IMR-90 (cell line): Measurements from ENCODE around the gene UBE2V1.

Source experiments
- BHLHE40 ChIP-seq: fragments of 150-350 bp; IDR thresholded peaks from 2 replicates; pipeline ENCODE4 v1.6.1; 2016; ENCODE audit warnings: mild to moderate bottlenecking, low read depth, low read length
- CEBPB ChIP-seq: IDR thresholded peaks from 2 replicates; pipeline ENCODE4 v1.6.1; 2012; ENCODE audit warnings: low read depth, low read length, improper control_type of control experiment
- CHD1 ChIP-seq: IDR thresholded peaks from 2 replicates; pipeline ENCODE4 v1.6.1; 2012; ENCODE audit warnings: low read depth, low read length, improper control_type of control experiment
- FOS ChIP-seq: fragments of 150-350 bp; IDR thresholded peaks from 2 replicates; pipeline ENCODE4 v1.6.1; 2016; ENCODE audit warnings: low read depth, low read length
- MAFK ChIP-seq: IDR thresholded peaks from 2 replicates; pipeline ENCODE4 v1.6.1; 2012; ENCODE audit warnings: low read depth, low read length, improper control_type of control experiment
- MAZ ChIP-seq: IDR thresholded peaks from 2 replicates; pipeline ENCODE4 v1.6.1; 2012; ENCODE audit warnings: low read depth, mild to moderate bottlenecking, low read length, improper control_type of control experiment, moderate library complexity, borderline replicate concordance
- MXI1 ChIP-seq: IDR thresholded peaks from 2 replicates; pipeline ENCODE4 v1.6.1; 2012; ENCODE audit warnings: low read depth, mild to moderate bottlenecking, low read length, moderate library complexity, borderline replicate concordance
- NFE2L2 ChIP-seq: fragments of 150-350 bp; IDR thresholded peaks from 2 replicates; pipeline ENCODE4 v1.6.1; 2016; ENCODE audit warnings: low read depth, mild to moderate bottlenecking, low read length
- POLR2A ChIP-seq: IDR thresholded peaks from 2 replicates; pipeline ENCODE4 v1.6.1; 2012; ENCODE audit warnings: mild to moderate bottlenecking, low read depth, low read length
- RAD21 ChIP-seq: IDR thresholded peaks from 2 replicates; pipeline ENCODE4 v1.6.1; 2012; ENCODE audit warnings: low read length, improper control_type of control experiment
- RCOR1 ChIP-seq: IDR thresholded peaks from 2 replicates; pipeline ENCODE4 v1.6.1; 2012; ENCODE audit warnings: mild to moderate bottlenecking, low read length, improper control_type of control experiment; ENCODE audit not compliant: insufficient replicate concordance
- SMC3 ChIP-seq: fragments of 150-350 bp; IDR thresholded peaks from 2 replicates; pipeline ENCODE4 v1.6.1; 2016; ENCODE audit warnings: low read depth, mild to moderate bottlenecking, antibody characterized with exemption, low read length, moderate library complexity
- TF ChIP-seq, protein P1 (sequence below): conservative IDR thresholded peaks from 2 replicates; pipeline ENCODE4 v1.5.1; 2012; ENCODE audit warnings: mild to moderate bottlenecking, low read depth, low read length, improper control_type of control experiment
- TF ChIP-seq, protein P2 (sequence below): fragments of 150-350 bp; IDR thresholded peaks from 2 replicates; pipeline ENCODE4 v1.6.1; 2017; ENCODE audit warnings: mild to moderate bottlenecking, antibody characterized with exemption, low read length, low read depth

DNA sequence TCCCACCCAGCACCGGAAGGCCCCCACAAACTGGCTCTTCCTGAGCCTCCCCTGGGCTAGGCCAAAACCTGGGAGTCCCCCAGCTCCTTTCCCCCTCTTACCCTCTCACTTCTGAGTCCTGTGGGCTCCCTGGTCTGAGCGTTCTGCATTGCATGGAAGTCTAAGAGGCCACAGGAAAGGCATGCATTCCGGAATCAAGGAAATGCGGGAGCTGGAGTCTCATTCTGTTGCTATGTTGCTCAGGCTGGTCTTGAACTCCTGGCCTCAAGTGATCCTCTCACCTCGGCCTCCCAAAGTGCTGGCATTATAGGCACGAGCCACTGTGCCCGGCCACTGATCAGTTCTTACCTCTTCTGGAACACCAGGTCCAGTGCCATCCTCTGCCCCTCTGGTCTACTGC lies 45.9 kb downstream of the UBE2V1 start:
- TF ChIP-seq, protein P1, sequence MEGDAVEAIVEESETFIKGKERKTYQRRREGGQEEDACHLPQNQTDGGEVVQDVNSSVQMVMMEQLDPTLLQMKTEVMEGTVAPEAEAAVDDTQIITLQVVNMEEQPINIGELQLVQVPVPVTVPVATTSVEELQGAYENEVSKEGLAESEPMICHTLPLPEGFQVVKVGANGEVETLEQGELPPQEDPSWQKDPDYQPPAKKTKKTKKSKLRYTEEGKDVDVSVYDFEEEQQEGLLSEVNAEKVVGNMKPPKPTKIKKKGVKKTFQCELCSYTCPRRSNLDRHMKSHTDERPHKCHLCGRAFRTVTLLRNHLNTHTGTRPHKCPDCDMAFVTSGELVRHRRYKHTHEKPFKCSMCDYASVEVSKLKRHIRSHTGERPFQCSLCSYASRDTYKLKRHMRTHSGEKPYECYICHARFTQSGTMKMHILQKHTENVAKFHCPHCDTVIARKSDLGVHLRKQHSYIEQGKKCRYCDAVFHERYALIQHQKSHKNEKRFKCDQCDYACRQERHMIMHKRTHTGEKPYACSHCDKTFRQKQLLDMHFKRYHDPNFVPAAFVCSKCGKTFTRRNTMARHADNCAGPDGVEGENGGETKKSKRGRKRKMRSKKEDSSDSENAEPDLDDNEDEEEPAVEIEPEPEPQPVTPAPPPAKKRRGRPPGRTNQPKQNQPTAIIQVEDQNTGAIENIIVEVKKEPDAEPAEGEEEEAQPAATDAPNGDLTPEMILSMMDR = no peak
- TF ChIP-seq POLR2A = no peak
- no peak for TF ChIP-seq FOS
- TF ChIP-seq RAD21 = no peak
- no peak for TF ChIP-seq MXI1
- no peak for TF ChIP-seq CEBPB
- TF ChIP-seq MAFK = no peak
- TF ChIP-seq CHD1 = no peak
- TF ChIP-seq RCOR1 = no peak
- no peak for TF ChIP-seq NFE2L2
- TF ChIP-seq SMC3 = no peak
- no peak for TF ChIP-seq BHLHE40
- no peak for TF ChIP-seq MAZ
- TF ChIP-seq, protein P2, sequence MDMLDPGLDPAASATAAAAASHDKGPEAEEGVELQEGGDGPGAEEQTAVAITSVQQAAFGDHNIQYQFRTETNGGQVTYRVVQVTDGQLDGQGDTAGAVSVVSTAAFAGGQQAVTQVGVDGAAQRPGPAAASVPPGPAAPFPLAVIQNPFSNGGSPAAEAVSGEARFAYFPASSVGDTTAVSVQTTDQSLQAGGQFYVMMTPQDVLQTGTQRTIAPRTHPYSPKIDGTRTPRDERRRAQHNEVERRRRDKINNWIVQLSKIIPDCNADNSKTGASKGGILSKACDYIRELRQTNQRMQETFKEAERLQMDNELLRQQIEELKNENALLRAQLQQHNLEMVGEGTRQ = no peak
